ENCODE data around the gene REG3A.

Gene REG3A

GRCh38 chr2:79181617-79182016 is 22.1 kb upstream of the REG3A start:
- TF ChIP-seq POLR2AphosphoS5 (IDR thresholded peaks at IDR 0.05; ENCODE audit: low read depth, low read length) (no peak), SIN3A (IDR thresholded peaks at IDR 0.05; ENCODE audit: borderline replicate concordance, insufficient read depth, low read length) (no peak), FOXP2 (optimal IDR thresholded peaks at IDR 0.05; ENCODE audit: borderline replicate concordance, extremely low read depth, extremely low read length, insufficient read depth) (no peak), TAF1 (IDR thresholded peaks at IDR 0.05; ENCODE audit: borderline replicate concordance, insufficient read depth, low read length) (no peak)
- TF ChIP-seq, protein P1, sequence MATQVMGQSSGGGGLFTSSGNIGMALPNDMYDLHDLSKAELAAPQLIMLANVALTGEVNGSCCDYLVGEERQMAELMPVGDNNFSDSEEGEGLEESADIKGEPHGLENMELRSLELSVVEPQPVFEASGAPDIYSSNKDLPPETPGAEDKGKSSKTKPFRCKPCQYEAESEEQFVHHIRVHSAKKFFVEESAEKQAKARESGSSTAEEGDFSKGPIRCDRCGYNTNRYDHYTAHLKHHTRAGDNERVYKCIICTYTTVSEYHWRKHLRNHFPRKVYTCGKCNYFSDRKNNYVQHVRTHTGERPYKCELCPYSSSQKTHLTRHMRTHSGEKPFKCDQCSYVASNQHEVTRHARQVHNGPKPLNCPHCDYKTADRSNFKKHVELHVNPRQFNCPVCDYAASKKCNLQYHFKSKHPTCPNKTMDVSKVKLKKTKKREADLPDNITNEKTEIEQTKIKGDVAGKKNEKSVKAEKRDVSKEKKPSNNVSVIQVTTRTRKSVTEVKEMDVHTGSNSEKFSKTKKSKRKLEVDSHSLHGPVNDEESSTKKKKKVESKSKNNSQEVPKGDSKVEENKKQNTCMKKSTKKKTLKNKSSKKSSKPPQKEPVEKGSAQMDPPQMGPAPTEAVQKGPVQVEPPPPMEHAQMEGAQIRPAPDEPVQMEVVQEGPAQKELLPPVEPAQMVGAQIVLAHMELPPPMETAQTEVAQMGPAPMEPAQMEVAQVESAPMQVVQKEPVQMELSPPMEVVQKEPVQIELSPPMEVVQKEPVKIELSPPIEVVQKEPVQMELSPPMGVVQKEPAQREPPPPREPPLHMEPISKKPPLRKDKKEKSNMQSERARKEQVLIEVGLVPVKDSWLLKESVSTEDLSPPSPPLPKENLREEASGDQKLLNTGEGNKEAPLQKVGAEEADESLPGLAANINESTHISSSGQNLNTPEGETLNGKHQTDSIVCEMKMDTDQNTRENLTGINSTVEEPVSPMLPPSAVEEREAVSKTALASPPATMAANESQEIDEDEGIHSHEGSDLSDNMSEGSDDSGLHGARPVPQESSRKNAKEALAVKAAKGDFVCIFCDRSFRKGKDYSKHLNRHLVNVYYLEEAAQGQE (IDR thresholded peaks at IDR 0.05; ENCODE audit: insufficient read depth in 1 of 2, low read depth in 2 of 2, low read length in 2 of 2), result no peak

- TF ChIP-seq POLR2AphosphoS5 (IDR thresholded peaks at IDR 0.05; ENCODE audit: low read depth, low read length) (no peak), SIN3A (IDR thresholded peaks at IDR 0.05; ENCODE audit: borderline replicate concordance, insufficient read depth, low read length) (no peak)
These were observed 20.5 kb upstream of the REG3A start for GRCh38 chr2:79180092-79180491.

GRCh38 chr2:79179036-79179435 is 19.5 kb upstream of the REG3A start:
- TF ChIP-seq FOXP2 (optimal IDR thresholded peaks at IDR 0.05; ENCODE audit: borderline replicate concordance, extremely low read depth, extremely low read length, insufficient read depth) (no peak), TAF1 (IDR thresholded peaks at IDR 0.05; ENCODE audit: borderline replicate concordance, insufficient read depth, low read length) (no peak), POLR2AphosphoS5 (IDR thresholded peaks at IDR 0.05; ENCODE audit: low read depth, low read length) (no peak), SIN3A (IDR thresholded peaks at IDR 0.05; ENCODE audit: borderline replicate concordance, insufficient read depth, low read length) (no peak)
- TF ChIP-seq, protein P1 (IDR thresholded peaks at IDR 0.05; ENCODE audit: insufficient read depth in 1 of 2, low read depth in 2 of 2, low read length in 2 of 2), result no peak

- TF ChIP-seq FOXP2 (optimal IDR thresholded peaks at IDR 0.05; ENCODE audit: borderline replicate concordance, extremely low read depth, extremely low read length, insufficient read depth), result no peak
- TF ChIP-seq SIN3A (IDR thresholded peaks at IDR 0.05; ENCODE audit: borderline replicate concordance, insufficient read depth, low read length), result no peak
- no peak for TF ChIP-seq POLR2AphosphoS5 (IDR thresholded peaks at IDR 0.05; ENCODE audit: low read depth, low read length)
- no peak for TF ChIP-seq TAF1 (IDR thresholded peaks at IDR 0.05; ENCODE audit: borderline replicate concordance, insufficient read depth, low read length)
- TF ChIP-seq, protein P1 (IDR thresholded peaks at IDR 0.05; ENCODE audit: insufficient read depth in 1 of 2, low read depth in 2 of 2, low read length in 2 of 2), result no peak
These were observed 18.6 kb upstream of the REG3A start for GRCh38 chr2:79178076-79178674.

DNA sequence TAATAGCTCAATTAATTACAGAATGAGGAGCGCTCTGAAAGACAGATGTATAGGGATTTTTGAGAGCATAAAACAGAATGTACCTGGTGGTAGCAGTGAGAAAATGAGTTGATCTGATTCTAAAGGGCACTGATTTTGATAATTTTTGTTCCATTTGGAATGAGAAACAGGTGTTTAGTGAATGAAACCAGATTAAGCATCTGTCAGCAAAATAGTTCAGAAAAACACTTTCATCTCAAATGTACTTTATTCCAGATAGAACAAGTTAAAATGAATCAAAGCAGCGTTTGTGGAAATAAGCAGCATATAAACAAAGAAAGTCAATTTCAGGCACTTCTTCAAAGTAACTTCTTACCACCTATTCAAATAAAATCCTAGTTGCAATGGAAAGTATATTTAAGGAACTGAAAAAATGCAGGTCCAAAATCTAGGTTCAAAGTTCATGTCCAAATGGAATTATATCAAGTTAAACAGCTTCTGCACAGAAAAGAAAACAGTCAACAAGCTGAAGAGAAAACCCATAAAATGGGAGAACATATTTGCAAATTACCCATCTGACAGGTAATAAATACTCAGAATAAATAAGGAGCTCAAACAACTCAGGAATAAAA is 11.9 kb upstream of the REG3A start:
- TF ChIP-seq FOXP2 (optimal IDR thresholded peaks at IDR 0.05; ENCODE audit: borderline replicate concordance, extremely low read depth, extremely low read length, insufficient read depth), result no peak
- TF ChIP-seq POLR2AphosphoS5 (IDR thresholded peaks at IDR 0.05; ENCODE audit: low read depth, low read length), result no peak
- TF ChIP-seq, protein P1 (IDR thresholded peaks at IDR 0.05; ENCODE audit: insufficient read depth in 1 of 2, low read depth in 2 of 2, low read length in 2 of 2), result no peak
- no peak for TF ChIP-seq TAF1 (IDR thresholded peaks at IDR 0.05; ENCODE audit: borderline replicate concordance, insufficient read depth, low read length)
- no peak for TF ChIP-seq SIN3A (IDR thresholded peaks at IDR 0.05; ENCODE audit: borderline replicate concordance, insufficient read depth, low read length)
